DND-41 (cell line): ENCODE data around the gene MFF.

Experiments
- CTCF ChIP-seq: IDR thresholded peaks from 2 replicates; pipeline ENCODE4 v1.5.1; 2012; ENCODE audit warnings: borderline replicate concordance, low read length, moderate library complexity, mild to moderate bottlenecking; ENCODE audit not compliant: poor library complexity, severe bottlenecking; ENCODE audit errors: extremely low read depth
- EZH2 ChIP-seq: IDR thresholded peaks from 3 replicates; pipeline ENCODE4 v1.6.1; 2012; ENCODE audit warnings: borderline replicate concordance, low read depth, mild to moderate bottlenecking, moderate library complexity, low read length, inconsistent platforms; ENCODE audit not compliant: severe bottlenecking

- TF ChIP-seq CTCF, result no peak
- no peak for TF ChIP-seq EZH2
Observed at GRCh38 chr2:227351639-227352038, 26.6 kb downstream of the MFF start.
